Medulla oblongata (tissue), 1 donor: Measurements from ENCODE around the gene MGAT4C.
A peak's percentile ranks its signal among the peaks of the same experiment; 100 is the strongest.

Source experiments
- DNase-seq: peaks from one replicate; pipeline ENCODE4 v3.0.0-alpha.2; 2015; ENCODE audit errors: extremely low spot score

Gene MGAT4C

DNA sequence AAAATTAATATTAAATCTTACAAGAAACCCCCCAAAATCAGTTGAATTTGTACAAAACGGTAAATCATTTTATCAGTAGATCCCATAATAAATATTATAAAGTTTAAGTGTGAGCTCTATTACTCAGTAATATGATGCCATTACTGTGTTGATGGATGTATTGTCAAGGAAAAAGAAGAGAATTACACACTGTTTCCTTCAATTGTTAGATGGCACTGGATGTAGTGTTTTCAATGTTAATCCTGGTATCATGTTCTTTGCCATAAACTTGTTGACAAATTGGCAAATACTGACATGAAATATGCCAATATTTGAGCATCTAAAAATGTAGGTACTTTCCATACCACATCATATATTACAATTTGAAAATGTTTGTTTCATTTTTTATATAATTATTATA, 280.5 kb downstream of the MGAT4C start:
- DNase-seq = no peak

DNA sequence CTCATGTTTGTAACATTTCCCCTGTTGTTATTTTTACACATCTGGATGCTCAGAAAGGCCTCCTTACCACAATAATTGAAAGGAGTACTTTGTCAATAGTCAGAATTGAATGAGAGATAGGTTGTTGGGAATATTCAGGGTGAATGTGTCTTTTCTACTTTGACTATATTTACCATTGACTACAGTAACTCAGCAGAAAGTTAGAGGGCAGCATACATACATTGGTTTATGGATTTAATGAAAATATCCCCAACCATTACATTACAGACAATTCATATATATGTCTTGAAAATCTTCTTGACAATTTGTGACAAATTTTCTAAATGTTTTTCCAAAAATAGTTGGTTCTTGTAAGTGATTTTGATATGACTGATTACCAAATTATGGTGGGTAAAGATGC, 284.4 kb downstream of the MGAT4C start:
- no peak for DNase-seq

DNA sequence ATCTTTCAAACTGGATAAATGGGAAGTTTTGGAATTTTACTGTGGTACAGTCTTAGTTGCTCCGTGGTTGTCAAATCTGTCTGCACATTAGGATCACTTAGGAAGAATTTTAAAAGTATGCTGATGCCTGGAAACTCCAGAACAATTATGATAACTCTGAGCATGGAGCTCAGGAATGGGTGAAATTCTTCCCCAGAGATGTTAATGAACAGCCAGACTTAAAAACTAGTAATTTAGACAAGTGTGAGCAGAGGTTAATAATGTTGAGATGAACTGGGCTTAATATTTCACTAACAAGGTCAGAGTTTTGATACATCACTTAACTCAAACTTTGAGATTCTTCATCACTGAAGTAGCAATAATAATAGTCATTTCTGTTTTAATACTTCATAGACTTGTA, 287.6 kb downstream of the MGAT4C start:
- DNase-seq = no peak

DNA sequence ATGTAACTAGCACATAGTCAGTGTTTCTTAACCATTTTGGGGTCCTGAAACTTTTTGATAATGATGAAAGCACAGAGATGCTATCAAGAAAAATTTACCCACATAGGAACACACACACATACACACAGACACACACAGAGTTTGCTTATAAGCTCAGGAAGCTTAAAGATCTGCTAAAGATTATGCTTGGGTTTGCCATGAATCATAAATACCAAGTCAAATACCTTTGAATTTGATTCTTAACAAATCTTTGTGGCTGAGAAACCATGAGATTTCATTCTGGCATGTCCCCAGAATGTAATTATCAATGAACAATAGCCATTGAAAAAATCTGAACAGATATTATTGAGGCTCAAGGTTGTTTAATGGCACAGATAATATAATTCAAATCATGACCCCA, 292.9 kb downstream of the MGAT4C start:
- DNase-seq = no peak

DNA sequence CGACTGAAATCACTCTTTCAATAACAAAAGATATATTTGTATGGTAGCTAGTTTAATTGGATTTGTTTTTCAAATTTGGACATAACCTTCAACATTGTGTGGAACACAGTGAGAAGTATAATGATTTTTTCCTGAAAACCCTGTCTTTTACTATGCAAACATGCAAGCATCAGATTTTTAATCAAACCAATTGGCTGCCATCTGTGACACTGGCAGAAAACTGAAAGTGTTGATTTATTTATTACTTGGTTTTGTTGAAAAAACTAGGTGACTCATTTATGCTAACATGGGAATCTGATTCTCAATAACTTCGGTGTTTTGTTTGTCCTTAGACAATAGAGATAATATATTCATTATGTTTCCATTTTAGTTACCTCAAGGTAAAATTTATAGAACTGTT, 300.1 kb downstream of the MGAT4C start:
- no peak for DNase-seq

DNA sequence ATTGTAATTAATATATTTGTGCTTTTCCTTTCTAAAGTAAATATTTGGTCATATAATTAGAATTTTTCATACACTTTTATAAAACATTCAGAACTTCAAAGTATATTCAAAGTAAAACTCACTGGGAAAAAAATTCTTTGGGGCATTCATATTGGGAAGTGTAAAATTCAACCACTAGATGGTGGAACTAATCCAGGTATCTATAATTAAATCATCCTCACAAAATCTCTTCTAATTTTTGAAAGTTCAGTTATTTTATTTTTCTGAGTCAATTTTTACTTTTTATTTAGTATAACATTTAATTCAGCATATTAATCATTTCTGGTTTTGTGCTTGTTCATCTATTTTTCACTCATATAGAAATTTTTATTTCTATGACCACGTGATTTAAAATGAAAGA, 301.1 kb downstream of the MGAT4C start:
- DNase-seq = no peak

DNA sequence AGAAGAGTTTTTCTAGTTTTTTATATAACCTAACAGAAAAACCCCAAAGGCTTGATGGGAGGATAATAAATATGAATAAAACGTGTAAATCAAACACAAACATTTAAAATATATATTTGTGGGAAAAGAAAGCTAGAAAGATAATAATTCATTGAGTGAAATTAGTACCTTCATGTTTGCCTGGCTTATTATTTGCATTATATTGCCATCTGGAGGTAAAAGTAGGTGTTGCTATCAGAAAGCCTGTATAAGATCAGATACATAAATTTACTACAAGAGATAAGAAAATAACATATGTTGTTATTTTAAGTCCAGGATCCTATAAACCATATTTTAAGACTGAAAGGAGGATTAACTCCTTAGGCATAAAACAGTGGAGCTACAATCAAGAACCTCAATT, 304.4 kb downstream of the MGAT4C start:
- DNase-seq = no peak

DNA sequence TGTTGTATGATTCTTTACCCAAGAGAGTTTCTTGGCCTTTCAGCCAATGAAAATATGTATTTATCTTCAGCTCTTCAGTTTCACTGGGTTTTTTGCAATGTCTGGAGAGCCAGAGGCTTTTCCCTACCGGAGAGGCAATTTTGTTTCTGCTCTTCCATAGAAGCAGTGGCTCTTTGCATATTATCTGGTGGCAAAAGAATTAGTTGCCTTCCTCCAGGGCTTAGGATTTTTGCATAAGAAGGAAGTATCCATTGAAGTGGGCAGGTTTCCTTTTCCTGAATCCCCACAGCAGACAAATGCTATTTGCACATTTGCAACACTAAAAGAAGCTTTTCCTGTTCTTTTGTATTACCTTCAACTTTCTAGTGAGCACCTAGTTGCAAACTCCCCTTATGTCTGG, 306.9 kb downstream of the MGAT4C start:
- DNase-seq = no peak

DNA sequence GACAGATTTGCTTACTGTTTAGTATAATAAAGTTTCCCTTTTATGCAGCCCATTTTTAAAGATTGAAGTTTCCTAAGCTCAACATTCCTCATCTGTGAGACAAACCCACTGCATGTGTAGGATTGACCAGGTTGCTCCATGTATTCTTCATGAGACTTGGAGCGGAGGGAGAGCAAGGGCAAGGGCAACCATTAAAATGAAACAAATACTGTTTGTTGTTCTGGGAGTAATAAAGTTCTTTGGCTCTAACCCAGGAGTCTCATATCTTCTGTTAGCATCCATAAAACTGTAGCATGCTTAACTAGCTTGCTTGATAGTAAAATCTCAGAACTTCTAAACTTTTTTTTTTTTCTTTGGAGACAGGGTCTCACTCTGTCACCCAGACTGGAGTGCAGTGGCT, 307.9 kb downstream of the MGAT4C start:
- no peak for DNase-seq

DNA sequence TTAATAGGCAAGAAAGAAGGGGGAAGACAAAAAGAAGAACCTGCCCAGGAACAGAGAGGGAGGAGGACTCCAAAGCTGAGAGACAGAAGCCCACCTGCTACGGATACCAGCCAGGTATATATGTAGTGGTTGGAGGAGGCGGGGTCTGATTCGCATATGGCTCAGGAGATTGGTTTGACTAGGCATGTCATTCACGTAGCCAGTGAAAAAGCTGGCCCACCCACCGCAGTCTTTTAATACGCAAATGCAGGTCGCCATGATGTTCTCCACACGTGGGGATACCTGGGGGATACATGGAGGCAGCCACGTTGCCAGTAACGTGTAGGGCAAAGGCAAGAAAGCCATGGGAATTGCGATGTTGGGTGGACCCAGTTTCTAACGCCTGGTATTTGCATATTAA, 308.9 kb downstream of the MGAT4C start:
- DNase-seq = no peak

DNA sequence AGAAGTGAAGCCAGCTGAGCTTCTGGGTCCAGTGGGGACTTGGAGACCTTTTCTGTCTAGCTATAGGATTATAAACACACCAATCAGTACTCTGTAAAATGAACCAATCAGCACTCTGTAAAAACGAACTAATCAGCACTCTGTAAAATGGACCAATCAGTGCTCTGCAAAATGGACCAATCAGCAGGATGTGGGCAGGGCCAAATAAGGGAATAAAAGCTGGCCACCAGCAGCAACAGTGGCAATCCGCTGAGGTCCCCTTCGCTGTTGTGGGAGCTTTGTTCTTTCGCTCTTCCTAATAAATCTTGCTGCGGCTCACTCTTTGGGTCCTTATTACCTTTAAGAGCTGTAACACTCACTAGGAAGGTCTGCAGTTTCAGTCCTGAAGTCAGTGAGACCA, 309.8 kb downstream of the MGAT4C start:
- no peak for DNase-seq

DNA sequence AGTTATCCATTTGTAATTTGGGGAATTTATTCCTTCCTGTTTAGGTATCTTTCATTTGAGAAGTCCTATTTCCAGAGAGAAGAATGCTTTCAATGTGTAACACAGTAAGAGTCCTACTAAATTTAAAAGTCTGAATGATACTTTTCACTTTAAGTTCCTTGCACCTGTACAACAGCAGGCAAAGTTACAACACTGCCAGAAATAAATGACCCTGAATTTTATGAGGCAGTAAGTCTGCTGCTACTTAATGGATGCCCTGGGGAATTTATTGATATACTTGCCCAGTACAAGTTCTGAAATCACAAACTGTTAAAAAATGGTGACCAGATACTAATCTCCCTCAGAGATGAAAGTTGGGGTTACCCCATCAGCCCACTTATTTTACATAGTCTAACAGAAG, 329.0 kb downstream of the MGAT4C start:
- DNase-seq = no peak

DNA sequence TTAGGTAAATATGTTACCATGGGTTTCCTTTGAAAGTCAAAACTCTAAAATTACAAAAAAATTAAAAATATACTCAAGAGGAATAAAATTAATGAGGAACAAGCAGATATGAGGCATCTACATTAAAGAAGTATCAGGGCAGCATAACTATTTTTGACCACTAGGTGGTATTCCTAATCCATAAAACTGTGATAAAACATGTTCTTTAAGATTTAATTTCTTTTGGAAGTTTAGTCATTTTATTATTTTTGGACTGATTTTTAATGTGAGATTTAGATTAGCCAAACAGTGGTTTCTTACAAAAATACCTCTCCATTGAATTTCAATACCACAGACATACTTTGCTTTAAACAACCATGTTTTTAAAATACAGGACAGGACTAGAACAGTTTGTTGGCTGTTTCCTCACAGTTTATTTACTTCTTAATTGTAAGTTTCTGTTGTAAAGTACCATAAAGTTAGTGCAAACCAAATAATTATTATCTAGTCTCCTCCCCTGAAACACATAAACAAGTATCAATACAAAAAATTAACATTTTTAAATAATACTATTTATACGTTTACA, 332.3 kb downstream of the MGAT4C start:
- DNase-seq = peak; percentile 21

DNA sequence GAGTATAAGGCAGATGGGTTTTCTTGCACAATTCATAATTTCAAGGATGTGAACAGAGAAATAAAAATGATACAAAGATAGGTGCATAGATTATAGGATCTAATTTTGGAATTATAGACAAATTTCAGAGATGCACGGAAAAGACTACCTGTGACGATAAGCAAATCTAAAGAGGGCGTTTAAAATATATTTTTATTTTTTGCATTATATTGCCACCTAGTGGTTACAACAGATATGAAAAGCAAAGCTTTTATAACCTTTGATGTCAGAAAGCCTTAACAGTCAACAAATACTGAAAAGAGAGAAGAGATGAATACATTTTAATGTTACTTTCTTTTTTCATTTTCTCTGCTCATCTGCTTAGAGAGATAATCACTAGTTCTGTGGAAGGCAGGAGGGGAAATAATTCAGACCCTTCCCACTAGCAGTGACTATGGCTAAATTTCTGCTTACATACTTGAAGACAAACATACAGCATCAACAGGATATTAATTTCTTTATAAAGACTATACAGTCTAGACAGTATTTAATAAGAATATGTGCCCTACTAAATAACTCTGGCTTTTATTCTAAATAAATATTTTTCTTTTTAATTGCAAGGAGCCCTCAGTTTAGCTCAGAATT, 335.8 kb downstream of the MGAT4C start:
- DNase-seq = peak; percentile 21
